Keratinocyte (primary cell): Measurements from ENCODE around the gene GPRC5C.

ENCODE experiments used
- CTCF ChIP-seq, 3 experiments: IDR thresholded peaks in 1 of 3; conservative IDR thresholded peaks in 1 of 3; optimal IDR thresholded peaks in 1 of 3; 2 replicates in 2 of 3; 3 replicates in 1 of 3; pipeline versions ENCODE3 to v1.5.1; 2011; ENCODE audit warnings: low read length in 3 of 3, mild to moderate bottlenecking in 3 of 3, moderate library complexity in 2 of 3, control low read depth in 1 of 3, inconsistent platforms in 1 of 3; ENCODE audit not compliant: insufficient read depth in 2 of 3; ENCODE audit errors: extremely low read depth in 1 of 3
- EZH2 ChIP-seq: IDR thresholded peaks from one replicate; pipeline ENCODE4 v1.6.1; 2012; ENCODE audit warnings: inconsistent platforms, mild to moderate bottlenecking, low read length, moderate library complexity

- no peak for TF ChIP-seq CTCF (optimal IDR thresholded peaks at IDR 0.05 in 1 of 3, IDR thresholded peaks at IDR 0.05 in 1 of 3, conservative IDR thresholded peaks at IDR 0.05 in 1 of 3; ENCODE audit: extremely low read depth in 1 of 3, insufficient read depth in 2 of 3, low read length in 3 of 3)
- TF ChIP-seq EZH2: no peak
Observed at GRCh38 chr17:74461611-74462010, 29.7 kb downstream of the GPRC5C start.
